Measurements from ENCODE around the gene TCF4.

TCF4 gene

DNA sequence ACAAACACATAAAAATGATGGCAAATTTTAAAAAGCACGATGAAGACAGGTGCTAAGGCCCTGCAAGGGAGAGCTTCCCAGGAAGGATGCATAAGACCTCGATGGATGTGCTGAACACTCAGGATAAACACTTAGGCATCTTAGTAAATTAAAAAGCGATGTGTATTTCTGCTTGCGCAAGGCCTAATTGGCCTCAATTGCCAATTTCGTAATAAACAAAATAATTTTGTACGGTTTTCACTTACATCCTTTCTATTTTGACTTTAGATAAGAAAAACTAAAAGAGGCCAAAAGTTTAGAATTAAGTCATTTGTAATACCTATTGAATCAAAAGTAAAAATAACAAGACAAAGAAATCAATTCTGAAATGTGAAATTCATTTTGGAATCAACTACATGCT lies 189.1 kb downstream of the TCF4 start:
- Histone ChIP-seq H3K27ac (replicated peaks) (no peak overlapping the region), H3K4me3 (replicated peaks; ENCODE audit: insufficient read depth, low read length) (no peak overlapping the region), H3K27me3 (ENCODE audit: insufficient read depth, poor library complexity, severe bottlenecking) (no peaks in the 10 kb centered on the region)
- TF ChIP-seq GABPA (IDR thresholded peaks at IDR 0.05; ENCODE audit: low read depth) (no peak), SPI1 (IDR thresholded peaks at IDR 0.05; ENCODE audit: borderline replicate concordance, low read depth) (no peak), POLR2AphosphoS5 (IDR thresholded peaks at IDR 0.05; ENCODE audit: low read depth) (no peak)
- TF ChIP-seq, protein P1, sequence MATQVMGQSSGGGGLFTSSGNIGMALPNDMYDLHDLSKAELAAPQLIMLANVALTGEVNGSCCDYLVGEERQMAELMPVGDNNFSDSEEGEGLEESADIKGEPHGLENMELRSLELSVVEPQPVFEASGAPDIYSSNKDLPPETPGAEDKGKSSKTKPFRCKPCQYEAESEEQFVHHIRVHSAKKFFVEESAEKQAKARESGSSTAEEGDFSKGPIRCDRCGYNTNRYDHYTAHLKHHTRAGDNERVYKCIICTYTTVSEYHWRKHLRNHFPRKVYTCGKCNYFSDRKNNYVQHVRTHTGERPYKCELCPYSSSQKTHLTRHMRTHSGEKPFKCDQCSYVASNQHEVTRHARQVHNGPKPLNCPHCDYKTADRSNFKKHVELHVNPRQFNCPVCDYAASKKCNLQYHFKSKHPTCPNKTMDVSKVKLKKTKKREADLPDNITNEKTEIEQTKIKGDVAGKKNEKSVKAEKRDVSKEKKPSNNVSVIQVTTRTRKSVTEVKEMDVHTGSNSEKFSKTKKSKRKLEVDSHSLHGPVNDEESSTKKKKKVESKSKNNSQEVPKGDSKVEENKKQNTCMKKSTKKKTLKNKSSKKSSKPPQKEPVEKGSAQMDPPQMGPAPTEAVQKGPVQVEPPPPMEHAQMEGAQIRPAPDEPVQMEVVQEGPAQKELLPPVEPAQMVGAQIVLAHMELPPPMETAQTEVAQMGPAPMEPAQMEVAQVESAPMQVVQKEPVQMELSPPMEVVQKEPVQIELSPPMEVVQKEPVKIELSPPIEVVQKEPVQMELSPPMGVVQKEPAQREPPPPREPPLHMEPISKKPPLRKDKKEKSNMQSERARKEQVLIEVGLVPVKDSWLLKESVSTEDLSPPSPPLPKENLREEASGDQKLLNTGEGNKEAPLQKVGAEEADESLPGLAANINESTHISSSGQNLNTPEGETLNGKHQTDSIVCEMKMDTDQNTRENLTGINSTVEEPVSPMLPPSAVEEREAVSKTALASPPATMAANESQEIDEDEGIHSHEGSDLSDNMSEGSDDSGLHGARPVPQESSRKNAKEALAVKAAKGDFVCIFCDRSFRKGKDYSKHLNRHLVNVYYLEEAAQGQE (IDR thresholded peaks at IDR 0.05; ENCODE audit: insufficient replicate concordance, low read depth), result no peak
- TF ChIP-seq, protein P2, sequence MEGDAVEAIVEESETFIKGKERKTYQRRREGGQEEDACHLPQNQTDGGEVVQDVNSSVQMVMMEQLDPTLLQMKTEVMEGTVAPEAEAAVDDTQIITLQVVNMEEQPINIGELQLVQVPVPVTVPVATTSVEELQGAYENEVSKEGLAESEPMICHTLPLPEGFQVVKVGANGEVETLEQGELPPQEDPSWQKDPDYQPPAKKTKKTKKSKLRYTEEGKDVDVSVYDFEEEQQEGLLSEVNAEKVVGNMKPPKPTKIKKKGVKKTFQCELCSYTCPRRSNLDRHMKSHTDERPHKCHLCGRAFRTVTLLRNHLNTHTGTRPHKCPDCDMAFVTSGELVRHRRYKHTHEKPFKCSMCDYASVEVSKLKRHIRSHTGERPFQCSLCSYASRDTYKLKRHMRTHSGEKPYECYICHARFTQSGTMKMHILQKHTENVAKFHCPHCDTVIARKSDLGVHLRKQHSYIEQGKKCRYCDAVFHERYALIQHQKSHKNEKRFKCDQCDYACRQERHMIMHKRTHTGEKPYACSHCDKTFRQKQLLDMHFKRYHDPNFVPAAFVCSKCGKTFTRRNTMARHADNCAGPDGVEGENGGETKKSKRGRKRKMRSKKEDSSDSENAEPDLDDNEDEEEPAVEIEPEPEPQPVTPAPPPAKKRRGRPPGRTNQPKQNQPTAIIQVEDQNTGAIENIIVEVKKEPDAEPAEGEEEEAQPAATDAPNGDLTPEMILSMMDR (IDR thresholded peaks at IDR 0.05; ENCODE audit: insufficient read depth, low read length), result no peak
- DNase-seq (ENCODE audit: low read depth in 1 of 2, low spot score in 1 of 2), result no peak

DNA sequence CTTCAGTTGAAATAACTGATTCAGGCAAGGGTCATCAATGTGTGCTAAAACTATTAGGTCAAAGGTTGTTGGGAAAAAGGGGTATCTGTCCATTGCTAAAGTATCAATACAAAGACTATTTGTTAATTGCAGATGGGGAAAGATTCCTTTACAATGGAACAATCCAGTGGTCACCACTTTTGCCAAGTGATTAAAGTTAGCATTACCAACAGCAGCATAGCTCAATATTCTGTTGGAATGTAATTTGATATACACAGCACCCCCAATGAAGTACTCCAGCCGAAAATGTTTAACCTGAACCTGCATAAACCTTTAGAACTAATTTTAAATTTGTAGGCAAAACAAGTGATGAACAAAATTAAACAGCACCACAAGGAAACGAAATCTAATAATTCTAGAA lies 191.0 kb downstream of the TCF4 start:
- Histone ChIP-seq H3K4me3 (replicated peaks; ENCODE audit: insufficient read depth, low read length) (no peak overlapping the region), H3K27ac (replicated peaks) (no peak overlapping the region), H3K27me3 (ENCODE audit: insufficient read depth, poor library complexity, severe bottlenecking) (no peaks in the 10 kb centered on the region)
- TF ChIP-seq SPI1 (IDR thresholded peaks at IDR 0.05; ENCODE audit: borderline replicate concordance, low read depth) (no peak), GABPA (IDR thresholded peaks at IDR 0.05; ENCODE audit: low read depth) (no peak), POLR2AphosphoS5 (IDR thresholded peaks at IDR 0.05; ENCODE audit: low read depth) (no peak)
- TF ChIP-seq, protein P1 (IDR thresholded peaks at IDR 0.05; ENCODE audit: insufficient replicate concordance, low read depth), result no peak
- TF ChIP-seq, protein P2 (IDR thresholded peaks at IDR 0.05; ENCODE audit: insufficient read depth, low read length), result no peak
- no peak for DNase-seq (ENCODE audit: low read depth in 1 of 2, low spot score in 1 of 2)

DNA sequence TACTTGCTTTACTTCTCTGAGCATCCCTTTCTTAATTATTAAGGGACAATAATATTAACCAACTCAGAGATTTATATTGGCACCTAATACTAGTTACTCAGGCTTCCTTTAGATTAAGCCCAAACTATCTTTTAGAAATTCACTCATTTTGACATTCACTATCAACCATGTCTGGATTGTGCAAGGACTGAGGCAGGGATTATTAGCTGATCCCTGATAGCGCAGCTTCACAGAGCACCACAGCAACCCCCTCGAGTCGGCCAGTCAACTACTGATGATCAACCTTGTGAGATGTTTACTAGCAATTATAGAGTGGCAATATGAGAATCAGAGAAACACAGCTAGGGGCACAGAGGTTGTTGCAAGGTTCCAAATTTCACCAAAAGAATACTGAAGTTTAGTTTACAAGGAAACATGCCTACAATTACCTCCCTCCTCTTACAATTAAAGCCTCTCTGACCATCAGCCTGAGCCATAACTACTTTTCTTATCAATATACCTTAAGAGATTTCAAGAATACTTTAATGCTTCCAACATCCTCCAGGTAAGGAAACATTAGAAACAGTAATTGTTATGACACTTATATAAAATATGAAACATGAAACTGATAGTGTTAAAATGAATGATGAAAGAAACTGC lies 191.6 kb downstream of the TCF4 start:
- Histone ChIP-seq H3K27me3 (ENCODE audit: insufficient read depth, poor library complexity, severe bottlenecking) (no peaks in the 10 kb centered on the region), H3K27ac (replicated peaks) (no peak overlapping the region), H3K4me3 (replicated peaks; ENCODE audit: insufficient read depth, low read length) (no peak overlapping the region)
- TF ChIP-seq, protein P2 (IDR thresholded peaks at IDR 0.05; ENCODE audit: insufficient read depth, low read length), result no peak
- DNase-seq (ENCODE audit: low read depth in 1 of 2, low spot score in 1 of 2), result no peak

DNA sequence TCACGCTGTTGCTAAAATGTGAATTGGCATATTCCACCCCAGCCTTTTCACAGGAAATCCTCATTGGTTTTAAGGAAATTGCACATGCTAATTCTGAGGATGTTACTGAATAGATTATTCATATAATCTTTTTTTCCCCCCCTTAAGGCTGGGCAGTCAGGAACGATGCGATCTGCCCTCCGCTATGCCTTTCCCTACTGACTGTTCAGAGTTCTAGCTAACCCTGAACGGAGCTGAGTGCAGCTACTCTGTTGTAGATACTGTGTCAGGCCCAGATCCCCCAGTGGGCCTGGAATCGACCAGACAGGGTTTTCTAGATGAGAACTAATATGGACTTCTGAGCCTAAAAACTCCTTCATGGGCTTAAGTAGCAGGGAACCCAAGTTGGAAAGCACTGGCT lies 192.2 kb downstream of the TCF4 start:
- no peak for DNase-seq (ENCODE audit: low read depth in 1 of 2, low spot score in 1 of 2)
- H3K27ac ChIP-seq (replicated peaks), result no peak overlapping the region
- no peak overlapping the region for H3K4me3 ChIP-seq (replicated peaks; ENCODE audit: insufficient read depth, low read length)
- no peaks in the 10 kb centered on the region for H3K27me3 ChIP-seq (ENCODE audit: insufficient read depth, poor library complexity, severe bottlenecking)
- TF ChIP-seq SPI1 (IDR thresholded peaks at IDR 0.05; ENCODE audit: borderline replicate concordance, low read depth) (no peak), GABPA (IDR thresholded peaks at IDR 0.05; ENCODE audit: low read depth) (no peak), POLR2AphosphoS5 (IDR thresholded peaks at IDR 0.05; ENCODE audit: low read depth) (no peak)
- TF ChIP-seq, protein P1 (IDR thresholded peaks at IDR 0.05; ENCODE audit: insufficient replicate concordance, low read depth), result no peak
- TF ChIP-seq, protein P2 (IDR thresholded peaks at IDR 0.05; ENCODE audit: insufficient read depth, low read length), result no peak

Data from HL-60 (cell line).